HG03442 (cell line): ENCODE measurements around the gene BTBD19.

ENCODE experiments used
- ATAC-seq: cut with Tn5 transposase; IDR thresholded peaks from one replicate; pipeline ENCODE4 v1.9.1; 2021; ENCODE audit warnings: mild to moderate bottlenecking, moderate library complexity; ENCODE audit not compliant: unreplicated experiment

Gene BTBD19

DNA sequence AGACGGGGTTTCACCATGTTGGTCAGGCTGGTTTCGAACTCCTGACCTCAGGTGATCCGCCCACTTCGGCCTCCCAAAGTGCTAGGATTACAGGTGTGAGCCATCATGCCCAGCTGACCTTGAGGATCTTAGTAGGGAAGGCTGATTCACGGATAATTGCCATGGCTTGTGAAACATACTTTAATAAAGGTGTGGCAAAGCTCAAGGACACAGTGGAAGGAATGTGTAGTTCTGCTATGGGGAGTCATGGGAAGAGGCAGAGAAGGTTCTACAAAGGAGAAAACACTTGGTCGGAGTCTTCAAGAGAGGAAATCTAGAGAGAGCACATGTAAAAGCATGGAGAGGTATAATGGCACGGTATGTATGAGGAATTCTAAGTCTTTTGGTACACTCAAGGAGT lies 47.4 kb downstream of the BTBD19 start:
- no peak for ATAC-seq

DNA sequence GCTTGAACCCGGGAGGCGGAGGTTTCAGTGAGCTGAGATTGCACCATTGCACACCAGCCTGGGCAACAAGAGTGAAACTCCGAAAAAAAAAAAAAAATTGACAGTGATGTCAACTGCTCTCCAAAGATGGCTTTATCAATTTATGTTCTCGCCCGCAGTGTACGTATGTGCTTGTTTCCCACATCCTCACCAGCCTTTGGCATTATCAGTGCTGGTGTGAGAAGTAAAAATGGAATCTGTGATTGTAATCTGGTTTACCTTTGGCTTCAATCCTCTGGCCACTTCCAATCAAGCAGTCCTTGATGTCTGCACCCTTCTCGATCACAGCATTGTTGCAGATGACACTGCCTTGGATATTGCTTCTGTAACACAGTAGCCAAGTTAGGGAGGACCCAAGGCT lies 49.1 kb downstream of the BTBD19 start:
- no peak for ATAC-seq

DNA sequence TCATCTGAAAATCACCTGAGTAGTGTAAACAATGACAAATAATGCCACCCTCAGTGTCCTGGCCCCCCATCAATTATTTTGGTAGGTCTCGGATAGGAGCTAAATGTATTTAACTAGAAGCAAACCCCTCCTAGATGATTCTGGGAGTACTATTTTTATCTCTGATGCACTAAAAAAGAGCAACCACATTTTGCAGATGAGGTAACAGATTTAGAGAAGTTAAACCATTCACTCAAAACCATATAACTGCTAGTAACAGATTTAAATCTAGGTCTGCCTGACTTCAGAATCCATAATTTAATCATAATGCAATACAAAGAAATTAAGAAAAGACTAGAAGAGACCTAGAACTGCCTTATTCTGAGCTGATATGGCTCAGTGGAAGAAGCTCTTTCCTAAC lies 52.0 kb downstream of the BTBD19 start:
- no peak for ATAC-seq

DNA sequence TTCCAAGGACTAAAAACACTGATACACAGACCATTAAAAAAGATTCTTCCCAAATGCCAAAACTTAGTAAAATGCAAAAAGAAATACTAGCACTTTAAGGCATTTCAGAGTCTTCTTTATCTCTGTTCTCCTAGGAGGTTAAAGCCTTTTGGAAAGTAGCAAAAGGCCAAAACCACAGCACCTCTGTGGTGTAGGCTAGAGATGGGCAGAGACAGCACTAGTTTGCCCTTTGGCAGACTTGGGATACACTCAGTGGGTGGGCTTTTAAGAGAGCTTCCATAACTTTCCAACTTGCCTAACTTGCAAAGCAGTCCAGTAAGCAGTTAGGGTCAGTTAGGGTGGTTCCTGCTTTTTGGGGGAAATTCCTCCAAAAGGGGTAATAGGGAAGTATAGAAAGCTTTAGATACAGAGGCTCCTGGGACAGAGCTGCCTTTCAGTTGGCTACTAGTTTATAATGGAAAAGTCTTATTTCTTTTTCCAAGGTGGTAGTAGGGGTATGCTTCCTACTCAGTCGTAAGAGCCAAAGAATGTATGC lies 52.6 kb downstream of the BTBD19 start:
- no peak for ATAC-seq

DNA sequence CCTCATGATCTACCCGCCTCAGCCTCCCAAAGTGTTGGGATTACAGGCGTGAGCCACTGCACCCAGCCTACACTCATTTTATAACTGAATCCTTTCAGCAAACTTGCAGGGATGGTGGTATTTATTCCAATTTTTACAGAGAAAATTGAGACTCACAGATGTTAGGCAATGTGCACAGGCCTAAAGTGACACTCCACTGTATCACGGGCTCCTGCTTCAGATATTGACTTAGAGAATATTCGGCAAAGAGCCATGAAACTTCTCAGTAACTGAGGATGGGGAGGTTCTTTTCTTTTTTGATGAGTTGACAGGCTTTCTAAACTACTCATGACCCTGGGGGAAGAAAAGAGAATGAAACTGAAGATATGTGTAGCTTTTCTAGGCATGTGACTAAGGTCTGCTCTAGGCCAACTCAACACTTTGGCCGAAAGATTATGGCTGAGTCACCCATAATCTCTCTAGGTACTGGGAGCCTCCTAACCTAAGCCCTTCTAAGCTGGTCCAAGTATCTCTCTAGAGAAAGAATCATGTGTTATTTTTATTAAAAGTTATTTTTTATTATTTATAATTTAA lies 54.6 kb downstream of the BTBD19 start:
- ATAC-seq = no peak
